Stimulated activated CD4-positive, alpha-beta T cell treated with anti-CD3 and anti-CD28 coated beads, Interleukin-15, amount 100 ng/mL, for 24 hours (primary cell): Measurements from ENCODE around the gene DCD.

ENCODE experiments used
- DNase-seq: peaks from one replicate; pipeline ENCODE4 v3.0.0-alpha.2; 2020

The DCD gene

DNA sequence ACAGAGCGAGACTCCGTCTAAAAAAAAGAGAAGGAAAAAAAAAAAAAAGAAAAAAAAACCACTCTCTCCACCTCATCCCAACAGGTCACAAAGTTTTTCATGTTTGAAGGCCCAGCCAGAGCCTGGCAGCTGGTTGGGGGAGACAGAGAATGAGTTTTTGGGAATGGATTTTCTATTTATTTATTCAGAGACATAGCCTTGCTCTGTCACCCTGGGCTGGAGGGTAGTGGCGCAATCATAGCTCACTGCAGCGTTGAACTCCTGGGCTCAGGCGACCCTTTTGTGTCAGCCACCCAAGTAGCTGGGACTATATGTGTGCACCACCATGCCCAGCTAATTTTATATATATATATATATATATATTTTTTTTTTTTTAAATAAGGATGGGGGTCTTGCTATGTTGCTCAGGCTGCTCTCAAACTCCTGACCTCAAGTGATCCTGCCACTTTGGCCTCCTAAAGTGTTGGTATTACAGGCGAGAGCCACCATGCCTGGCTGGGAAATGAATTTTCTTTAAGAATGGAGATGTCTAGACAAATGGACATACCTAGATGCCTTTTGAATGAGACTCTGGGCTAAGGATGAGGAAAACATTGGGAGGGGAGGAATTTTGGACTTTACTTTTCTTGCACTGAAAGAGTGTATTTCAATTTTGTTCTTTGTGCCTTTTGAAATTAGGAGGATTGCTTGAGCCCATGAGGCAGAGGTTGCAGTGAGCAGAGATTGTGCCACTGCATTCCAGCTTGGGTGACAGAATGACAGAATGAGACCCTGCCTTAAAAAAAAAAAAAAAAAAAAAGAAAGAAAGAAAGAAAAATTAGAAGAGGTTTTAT is 42.8 kb downstream of the DCD start:
- no peak for DNase-seq

DNA sequence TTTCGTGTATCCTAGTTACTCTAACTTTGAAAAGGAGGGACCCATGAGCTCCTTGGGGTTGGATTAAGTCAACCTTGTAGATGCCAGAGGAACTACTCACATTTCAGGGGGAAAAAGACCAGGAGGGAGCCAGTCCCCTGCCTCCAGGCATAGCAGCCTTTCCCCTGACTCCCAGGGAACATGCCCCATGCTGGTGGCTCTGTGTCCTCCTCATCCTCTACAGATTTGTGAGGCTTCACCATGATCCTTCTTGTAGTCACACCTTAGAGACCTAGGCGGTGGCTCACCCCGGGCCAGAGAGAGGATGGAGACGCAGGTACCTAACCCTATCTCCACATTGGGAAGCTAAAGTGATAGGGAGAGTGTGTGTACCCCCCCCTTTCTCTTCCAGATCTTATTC is 43.7 kb downstream of the DCD start:
- DNase-seq: no peak

DNA sequence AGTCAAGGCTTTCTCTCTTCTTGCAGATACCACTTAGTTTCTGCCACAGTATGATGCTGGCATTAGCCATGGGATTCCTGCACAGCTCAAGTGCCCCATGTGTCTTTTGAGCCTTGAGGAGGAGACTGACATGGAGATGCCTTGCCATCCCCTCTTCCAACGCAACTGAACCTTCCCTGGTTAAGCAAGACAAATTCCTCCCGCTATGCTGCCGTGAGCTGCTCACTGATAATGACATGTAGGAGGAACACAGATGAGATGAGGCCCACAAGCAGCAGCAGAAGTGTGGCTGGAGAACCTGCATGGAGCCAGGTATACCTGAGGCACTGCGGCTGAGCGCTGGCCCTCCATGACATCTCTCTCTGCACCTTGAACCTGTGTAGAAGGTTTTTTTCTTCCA is 44.3 kb downstream of the DCD start:
- no peak for DNase-seq

DNA sequence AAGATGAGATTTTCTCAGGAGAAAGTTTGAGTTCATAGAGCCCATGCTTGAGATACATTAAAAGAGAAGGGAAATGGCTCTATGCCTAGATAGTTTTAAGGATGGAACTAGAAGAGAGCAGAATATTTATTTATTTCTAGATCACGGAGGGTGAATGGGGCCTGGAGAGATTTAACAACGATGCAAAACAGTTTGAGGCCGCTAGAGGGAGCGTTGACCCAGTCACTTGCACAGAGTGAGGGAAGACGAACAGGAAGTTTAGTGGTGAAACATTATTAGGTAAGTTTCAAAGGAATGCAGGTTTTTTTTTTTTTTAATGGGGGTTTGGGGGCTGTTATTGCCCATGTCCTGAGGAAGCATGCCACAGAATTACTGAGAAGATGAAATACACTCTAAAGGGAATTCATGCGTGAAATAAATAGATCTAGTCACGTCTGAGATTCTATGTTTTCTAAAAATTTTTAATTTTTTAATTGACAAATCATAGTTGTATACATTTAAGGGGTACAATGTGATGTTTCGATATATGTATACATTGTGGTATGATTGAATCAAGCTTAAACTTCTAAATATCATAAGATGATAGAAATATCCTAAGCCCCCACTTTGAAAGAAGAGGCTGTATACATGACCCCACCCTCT is 44.9 kb downstream of the DCD start:
- peak; percentile 74 for DNase-seq

DNA sequence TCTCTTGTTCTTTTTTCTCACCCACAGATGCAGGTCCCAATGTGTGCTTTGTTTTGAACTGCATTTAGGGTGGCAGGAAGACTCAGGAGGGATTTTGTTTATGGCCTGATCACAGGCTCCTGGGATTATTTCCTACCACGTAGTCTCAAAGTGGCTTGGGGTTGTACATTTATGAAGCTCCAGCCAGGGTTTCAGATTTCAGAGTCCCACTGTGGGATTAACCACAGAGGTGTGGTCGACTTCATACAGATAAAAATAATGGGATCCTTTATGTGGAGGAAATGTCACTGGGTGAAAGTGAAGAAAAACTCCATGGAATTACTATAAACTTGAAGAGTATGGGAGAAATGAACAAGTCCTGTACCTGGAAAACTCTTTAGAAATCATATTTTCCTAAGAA is 45.5 kb downstream of the DCD start:
- no peak for DNase-seq

DNA sequence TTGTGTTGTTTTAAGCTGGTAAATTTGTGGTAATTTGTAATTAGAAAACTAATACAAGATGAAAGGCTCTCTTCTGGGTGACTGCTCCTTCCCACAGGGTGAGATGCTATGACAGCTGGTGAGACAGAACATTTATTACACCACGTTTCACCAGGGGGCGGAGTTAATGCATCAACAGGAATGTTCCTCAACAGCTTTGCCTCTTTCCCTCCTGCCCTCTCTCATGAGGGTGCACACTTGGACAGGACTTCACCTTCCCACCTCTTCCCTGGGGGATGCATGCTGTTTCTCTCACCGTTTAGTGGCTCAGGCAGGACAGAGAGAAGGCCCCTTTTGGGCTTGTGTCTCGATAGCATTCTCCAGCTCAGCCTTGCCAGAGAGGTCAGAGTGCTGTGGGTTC is 46.3 kb downstream of the DCD start:
- DNase-seq: no peak

DNA sequence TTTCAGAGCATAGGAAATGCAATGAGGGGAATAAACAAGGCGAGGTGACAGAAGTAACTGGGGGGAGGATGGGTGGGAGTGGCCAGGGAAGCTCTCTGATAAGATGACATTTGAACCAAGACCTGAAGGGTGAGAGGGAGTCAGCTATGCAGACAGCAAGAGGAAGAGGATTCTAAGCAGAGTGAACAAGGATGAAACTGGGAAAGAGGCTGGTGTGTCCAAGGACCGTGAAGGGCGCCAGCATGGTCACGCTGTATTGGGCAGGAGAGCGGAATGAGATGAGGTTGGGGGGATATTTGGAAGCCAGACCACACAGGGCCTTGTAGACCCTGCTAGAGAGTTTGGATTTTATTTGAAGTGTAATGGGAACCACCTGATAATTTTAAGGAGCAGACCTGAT is 49.2 kb downstream of the DCD start:
- no peak for DNase-seq

DNA sequence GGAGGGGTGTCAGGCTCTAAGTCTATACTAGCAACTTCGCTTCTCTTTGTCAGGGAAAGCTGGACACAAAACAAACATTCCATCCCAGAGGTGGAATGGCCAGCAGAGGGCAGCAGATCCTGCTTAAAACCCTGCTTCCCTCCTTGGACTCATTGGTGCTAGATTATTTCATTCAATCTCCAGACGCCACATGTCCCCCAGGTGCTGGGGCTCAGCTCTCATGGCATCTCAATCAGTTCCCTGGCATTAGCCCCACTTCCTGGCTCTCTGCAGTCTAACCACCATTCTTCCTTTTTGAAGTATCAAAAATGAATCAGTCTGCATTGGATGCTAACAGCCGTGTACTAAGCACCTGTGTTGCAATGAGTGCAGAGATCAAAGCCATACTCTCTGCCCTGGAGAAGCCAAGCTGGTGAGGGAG is 51.6 kb downstream of the DCD start:
- peak; percentile 71 for DNase-seq

DNA sequence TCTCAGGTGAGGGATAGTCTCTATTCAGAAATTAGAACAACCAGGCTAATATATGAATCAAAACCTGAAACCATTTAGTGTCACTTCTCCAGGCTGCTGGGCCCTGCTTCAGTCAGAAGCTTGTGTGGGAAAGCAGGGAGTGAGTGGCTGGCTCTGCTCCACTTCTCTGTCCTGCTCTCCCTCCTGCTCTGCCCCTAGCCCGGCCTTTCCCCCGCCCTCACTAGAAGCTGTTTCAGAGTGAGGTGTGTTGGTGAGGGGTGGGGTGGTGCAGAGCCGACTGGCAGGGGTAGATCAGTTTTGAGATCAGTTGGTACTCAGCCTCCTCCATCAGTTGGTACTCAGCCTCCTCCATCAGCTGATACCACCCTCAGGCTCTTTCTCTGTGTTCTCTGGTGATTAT is 52.7 kb downstream of the DCD start:
- DNase-seq: no peak
